Measurements from ENCODE around the gene NR1D1.

- no peak for TF ChIP-seq EZH2 (IDR thresholded peaks at IDR 0.05; ENCODE audit: borderline replicate concordance, low read length)
- TF ChIP-seq CTCF (IDR thresholded peaks at IDR 0.05; ENCODE audit: low read length): no peak
These were observed 21.1 kb upstream of the NR1D1 start, which contains the start of gene MSL1 for GRCh38 chr17:40121181-40122135.

All from OCI-LY1 (cell line).